Measurements from ENCODE around the gene WDR20. TPM values are rescaled to one million over a fixed set of nuclear protein-coding genes. Genes with fewer than 3 reads are reported as not detected.

The WDR20 gene
- total and polyA plus RNA-seq, 10 of the 15 experiments (the other 5 are each of a cell fraction or from before 2014, with no cell fraction given) = 9.1 to 25.9 (median 18.4) TPM

DNA sequence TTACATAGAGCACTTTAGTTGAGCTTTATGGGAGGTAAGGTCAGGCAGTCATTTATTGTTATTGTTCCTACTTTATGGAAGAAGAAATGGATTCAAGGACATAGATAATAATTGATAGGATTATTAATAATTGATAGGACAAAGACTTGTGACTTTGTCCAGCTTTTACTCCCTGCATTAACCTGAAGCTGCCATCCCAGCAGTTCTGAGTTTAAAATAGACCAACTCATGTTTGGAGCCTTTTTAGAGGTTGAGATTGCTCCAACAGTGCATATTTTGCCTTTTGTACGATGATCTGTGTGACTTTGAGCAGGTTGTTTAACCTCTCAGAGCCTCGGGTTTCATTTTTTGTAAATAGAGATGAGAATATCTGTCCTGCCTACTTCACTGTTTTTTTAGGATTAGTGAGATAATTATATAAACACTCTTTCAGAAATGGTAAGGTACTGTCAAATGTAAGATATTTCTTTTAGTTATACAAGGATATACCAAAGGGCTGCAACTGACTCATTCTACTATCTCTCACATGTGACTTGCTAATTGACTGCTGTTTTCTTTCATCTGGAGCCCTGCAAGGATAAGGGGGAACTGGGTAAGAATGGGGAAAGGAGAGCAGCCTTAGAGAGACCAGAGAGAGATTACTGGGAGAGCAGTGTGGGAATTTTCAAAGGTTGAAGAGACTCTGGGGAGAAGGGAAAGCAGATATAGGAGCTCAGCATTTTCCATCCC lies 15.3 kb downstream of the WDR20 start:
- Histone ChIP-seq H2AFZ (ENCODE audit: control insufficient read depth, low read depth, low read length) (no peak overlapping the region), H3K27ac (ENCODE audit: control insufficient read depth, insufficient read depth) (no peak overlapping the region), H3K27me3 (replicated peaks in 1 of 2; ENCODE audit: control insufficient read depth in 2 of 2, insufficient read depth in 2 of 2, low read length in 1 of 2) (no peaks in the 10 kb centered on the region), H3K36me3 (ENCODE audit: control insufficient read depth in 2 of 2, insufficient read depth in 2 of 2, low read length in 1 of 2) (peaks cover 0 to 7% of the 10 kb centered on the region in 2 experiments; a peak in 3 of 4 replicates), H3K79me2 (ENCODE audit: control insufficient read depth, insufficient read depth, low read length) (peaks cover 24% of the 10 kb centered on the region), H3K9ac (ENCODE audit: control insufficient read depth, insufficient read depth, low read length) (no peak overlapping the region), H3K9me3 (replicated peaks; ENCODE audit: control insufficient read depth, insufficient read depth, low read length) (no peaks in the 10 kb centered on the region; the same call in 2 of the 3 replicates), H3K4me1 (ENCODE audit: control insufficient read depth, insufficient read depth, low read length) (no peaks in the 10 kb centered on the region), H3K4me3 (no peak overlapping the region), H4K20me1 (ENCODE audit: control insufficient read depth, insufficient read depth) (no peaks in the 10 kb centered on the region), H3K4me2 (ENCODE audit: control insufficient read depth, insufficient read depth) (no peak overlapping the region)
- DNase-seq (ENCODE audit: low read depth, low spot score) (no peak), ATAC-seq (peak; percentile 52), FAIRE-seq (no peak)
- in situ Hi-C loops (cut with MboI) (no loop called here), intact Hi-C loops (cut with micrococcal nuclease; ENCODE audit: unreplicated experiment) (loop anchor here (2.0 kb wide), 1 partner anchor 14 kb away; no protein-coding TSS in a partner anchor)
- BruUV-seq (replicated peaks) = no TSS peak
- WGBS (ENCODE audit: insufficient coverage, insufficient replicate concordance, low lambda C conversion rate, missing lambda C conversion rate) = 68% methylated on average over 2 of the region's 2 CpGs
- ChIA-PET RAD21 (ENCODE audit: unreplicated experiment) (no interaction called here), POLR2A (no interaction called here), SMC1A (ENCODE audit: uncharacterized antibody, unreplicated experiment) (interaction anchor here (1.1 to 1.5 kb wide), 3 partner anchors 11 to 28 kb away, joined by 3 to 5 read pairs (median 4); no protein-coding TSS in a partner anchor), CTCF (interaction anchor here (1.0 to 1.1 kb wide), 2 partner anchors 13 to 16 kb away, joined by 3 read pairs; partner anchors contain the start of gene WDR20)
- TF ChIP-seq BACH1 (IDR thresholded peaks at IDR 0.05; ENCODE audit: borderline replicate concordance) = no peak
- no peak for TF ChIP-seq IKZF1 (conservative IDR thresholded peaks at IDR 0.05)
- TF ChIP-seq YBX1 (IDR thresholded peaks at IDR 0.05) = no peak
- no peak for TF ChIP-seq PAX8 (IDR thresholded peaks at IDR 0.05)
- TF ChIP-seq, protein P1, sequence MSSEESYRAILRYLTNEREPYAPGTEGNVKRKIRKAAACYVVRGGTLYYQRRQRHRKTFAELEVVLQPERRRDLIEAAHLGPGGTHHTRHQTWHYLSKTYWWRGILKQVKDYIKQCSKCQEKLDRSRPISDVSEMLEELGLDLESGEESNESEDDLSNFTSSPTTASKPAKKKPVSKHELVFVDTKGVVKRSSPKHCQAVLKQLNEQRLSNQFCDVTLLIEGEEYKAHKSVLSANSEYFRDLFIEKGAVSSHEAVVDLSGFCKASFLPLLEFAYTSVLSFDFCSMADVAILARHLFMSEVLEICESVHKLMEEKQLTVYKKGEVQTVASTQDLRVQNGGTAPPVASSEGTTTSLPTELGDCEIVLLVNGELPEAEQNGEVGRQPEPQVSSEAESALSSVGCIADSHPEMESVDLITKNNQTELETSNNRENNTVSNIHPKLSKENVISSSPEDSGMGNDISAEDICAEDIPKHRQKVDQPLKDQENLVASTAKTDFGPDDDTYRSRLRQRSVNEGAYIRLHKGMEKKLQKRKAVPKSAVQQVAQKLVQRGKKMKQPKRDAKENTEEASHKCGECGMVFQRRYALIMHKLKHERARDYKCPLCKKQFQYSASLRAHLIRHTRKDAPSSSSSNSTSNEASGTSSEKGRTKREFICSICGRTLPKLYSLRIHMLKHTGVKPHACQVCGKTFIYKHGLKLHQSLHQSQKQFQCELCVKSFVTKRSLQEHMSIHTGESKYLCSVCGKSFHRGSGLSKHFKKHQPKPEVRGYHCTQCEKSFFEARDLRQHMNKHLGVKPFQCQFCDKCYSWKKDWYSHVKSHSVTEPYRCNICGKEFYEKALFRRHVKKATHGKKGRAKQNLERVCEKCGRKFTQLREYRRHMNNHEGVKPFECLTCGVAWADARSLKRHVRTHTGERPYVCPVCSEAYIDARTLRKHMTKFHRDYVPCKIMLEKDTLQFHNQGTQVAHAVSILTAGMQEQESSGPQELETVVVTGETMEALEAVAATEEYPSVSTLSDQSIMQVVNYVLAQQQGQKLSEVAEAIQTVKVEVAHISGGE (CRISPR knock-in tag; IDR thresholded peaks at IDR 0.05) = no peak

All from GM12878 (cell line).